Smooth muscle cell (in vitro differentiated cells): Measurements from ENCODE around the gene ASAP3. TPM values are rescaled to one million over a fixed set of nuclear protein-coding genes. Genes with fewer than 3 reads are reported as not detected.

Experiments used
- DNase-seq: peaks from one replicate; lab custom pipeline; 2025; ENCODE audit not compliant: unreplicated experiment; lab: John Stamatoyannopoulos, UW
- H2AFZ ChIP-seq: fragments of 200-600 bp; sonication (generic); 2 replicates; pipeline ENCODE4 v1.6.0; 2016; ENCODE audit warnings: antibody characterized with exemption, low read depth, mild to moderate bottlenecking
- H3F3A ChIP-seq: fragments of 200-600 bp; sonication (generic); 2 replicates; pipeline ENCODE4 v1.6.0; 2017; ENCODE audit warnings: antibody characterized with exemption, low read depth
- H3K27ac ChIP-seq: fragments of 200-600 bp; sonication (generic); 2 replicates; pipeline ENCODE4 v1.5.1; 2016; ENCODE audit warnings: low read depth, mild to moderate bottlenecking
- H3K27me3 ChIP-seq: fragments of 200-600 bp; sonication (generic); 2 replicates; pipeline ENCODE4 v1.6.1; 2016; ENCODE audit warnings: low read depth, mild to moderate bottlenecking
- H3K36me3 ChIP-seq: fragments of 200-600 bp; sonication (generic); 2 replicates; pipeline ENCODE4 v1.5.1; 2016; ENCODE audit warnings: low read depth
- H3K4me1 ChIP-seq: fragments of 200-600 bp; sonication (generic); 2 replicates; pipeline ENCODE4 v1.5.1; 2016; ENCODE audit warnings: low read depth
- H3K4me2 ChIP-seq: fragments of 200-600 bp; sonication (generic); 2 replicates; pipeline ENCODE4 v1.6.0; 2016; ENCODE audit warnings: mild to moderate bottlenecking
- H3K4me3 ChIP-seq: fragments of 200-600 bp; sonication (generic); 2 replicates; pipeline ENCODE4 v1.5.1; 2016; ENCODE audit warnings: mild to moderate bottlenecking
- H3K79me2 ChIP-seq: fragments of 200-600 bp; sonication (generic); 2 replicates; pipeline ENCODE4 v1.6.0; 2016; ENCODE audit warnings: low read depth, mild to moderate bottlenecking
- H3K9ac ChIP-seq: fragments of 200-600 bp; sonication (generic); 2 replicates; pipeline ENCODE4 v1.6.0; 2016; ENCODE audit warnings: low read depth
- H3K9me3 ChIP-seq: fragments of 200-600 bp; sonication (generic); replicated peaks from 2 replicates; pipeline ENCODE4 v1.5.1; 2016; ENCODE audit warnings: low read depth
- H4K20me1 ChIP-seq: fragments of 200-600 bp; sonication (generic); 2 replicates; pipeline ENCODE4 v1.6.0; 2016; ENCODE audit warnings: low read depth
- WGBS: methylation state at CpG from one replicate; pipeline ENCODE4 v1.1.7; 2016; ENCODE audit warnings: low lambda C conversion rate; 5-methylcytosine and 5-hydroxymethylcytosine counted together
- polyA plus RNA-seq: library from polyadenylated mRNA; unstranded; fragments of >200 nt; fragmentation: Nextera tagmentation; extraction: Ambion mirVana; gene quantifications from 2 replicates; pipeline ENCODE4 v1.2.1, GENCODE V29; 2016
- total RNA-seq: library from RNA; depleted of rRNA; stranded (reverse); fragments of >200 nt; gene quantifications from 2 replicates; pipeline ENCODE4 v1.2.3, GENCODE V29; 2014
- TF ChIP-seq, protein P1 (sequence below): fragments of 200-600 bp; sonication (generic); IDR thresholded peaks from 2 replicates; pipeline ENCODE4 v1.5.1; 2017; ENCODE audit warnings: borderline replicate concordance, mild to moderate bottlenecking, antibody characterized with exemption; ENCODE audit not compliant: insufficient read depth, poor library complexity, severe bottlenecking

The ASAP3 gene
- total and polyA plus RNA-seq, 2 experiments from 2014 or later, result 16.3 to 28.9 TPM

GRCh38 chr1:23417570-23417969, 66.4 kb downstream of the ASAP3 start:
- Histone ChIP-seq H3K27ac (no peak overlapping the region), H2AFZ (no peak overlapping the region), H4K20me1 (no peaks in the 10 kb centered on the region), H3K79me2 (no peaks in the 10 kb centered on the region), H3K4me3 (no peak overlapping the region), H3K4me2 (no peak overlapping the region), H3K36me3 (no peaks in the 10 kb centered on the region), H3F3A (peaks cover 2% of the 10 kb centered on the region), H3K9me3 (no peaks in the 10 kb centered on the region), H3K9ac (no peak overlapping the region), H3K27me3 (no peaks in the 10 kb centered on the region), H3K4me1 (no peaks in the 10 kb centered on the region)
- DNase-seq, result no peak
- WGBS, result 66% methylated on average over 3 of the region's 3 CpGs
- TF ChIP-seq, protein P1, sequence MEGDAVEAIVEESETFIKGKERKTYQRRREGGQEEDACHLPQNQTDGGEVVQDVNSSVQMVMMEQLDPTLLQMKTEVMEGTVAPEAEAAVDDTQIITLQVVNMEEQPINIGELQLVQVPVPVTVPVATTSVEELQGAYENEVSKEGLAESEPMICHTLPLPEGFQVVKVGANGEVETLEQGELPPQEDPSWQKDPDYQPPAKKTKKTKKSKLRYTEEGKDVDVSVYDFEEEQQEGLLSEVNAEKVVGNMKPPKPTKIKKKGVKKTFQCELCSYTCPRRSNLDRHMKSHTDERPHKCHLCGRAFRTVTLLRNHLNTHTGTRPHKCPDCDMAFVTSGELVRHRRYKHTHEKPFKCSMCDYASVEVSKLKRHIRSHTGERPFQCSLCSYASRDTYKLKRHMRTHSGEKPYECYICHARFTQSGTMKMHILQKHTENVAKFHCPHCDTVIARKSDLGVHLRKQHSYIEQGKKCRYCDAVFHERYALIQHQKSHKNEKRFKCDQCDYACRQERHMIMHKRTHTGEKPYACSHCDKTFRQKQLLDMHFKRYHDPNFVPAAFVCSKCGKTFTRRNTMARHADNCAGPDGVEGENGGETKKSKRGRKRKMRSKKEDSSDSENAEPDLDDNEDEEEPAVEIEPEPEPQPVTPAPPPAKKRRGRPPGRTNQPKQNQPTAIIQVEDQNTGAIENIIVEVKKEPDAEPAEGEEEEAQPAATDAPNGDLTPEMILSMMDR, result no peak

DNA sequence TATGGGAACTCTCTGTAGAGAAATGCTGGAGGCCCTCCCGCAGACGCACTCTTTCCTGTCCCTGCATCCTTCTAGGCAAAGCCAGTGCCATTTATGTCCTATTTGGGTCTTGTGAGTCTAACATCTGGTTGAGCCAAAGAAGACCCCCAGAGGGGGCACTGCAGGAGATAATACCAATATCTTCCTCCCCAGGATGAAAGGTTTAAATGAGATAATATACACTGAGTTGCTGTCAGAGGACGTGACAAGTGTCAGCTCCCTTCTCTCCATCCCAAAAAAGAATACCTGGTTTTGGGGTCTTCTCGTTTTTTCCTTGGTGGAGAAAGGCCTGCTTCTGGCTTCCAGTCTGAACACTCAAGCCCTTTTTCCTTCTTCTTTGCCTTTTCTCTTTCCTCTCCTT, 67.0 kb downstream of the ASAP3 start:
- Histone ChIP-seq H3K4me1 (no peaks in the 10 kb centered on the region), H3K9ac (no peak overlapping the region), H3F3A (peaks cover 4% of the 10 kb centered on the region), H3K27ac (no peak overlapping the region), H3K9me3 (no peaks in the 10 kb centered on the region), H4K20me1 (no peaks in the 10 kb centered on the region), H3K4me2 (no peak overlapping the region), H3K36me3 (no peaks in the 10 kb centered on the region), H3K27me3 (no peaks in the 10 kb centered on the region), H2AFZ (no peak overlapping the region), H3K79me2 (no peaks in the 10 kb centered on the region), H3K4me3 (no peak overlapping the region)
- TF ChIP-seq, protein P1, result no peak
- 89% methylated on average over 4 of the region's 4 CpGs for WGBS
- no peak for DNase-seq

DNA sequence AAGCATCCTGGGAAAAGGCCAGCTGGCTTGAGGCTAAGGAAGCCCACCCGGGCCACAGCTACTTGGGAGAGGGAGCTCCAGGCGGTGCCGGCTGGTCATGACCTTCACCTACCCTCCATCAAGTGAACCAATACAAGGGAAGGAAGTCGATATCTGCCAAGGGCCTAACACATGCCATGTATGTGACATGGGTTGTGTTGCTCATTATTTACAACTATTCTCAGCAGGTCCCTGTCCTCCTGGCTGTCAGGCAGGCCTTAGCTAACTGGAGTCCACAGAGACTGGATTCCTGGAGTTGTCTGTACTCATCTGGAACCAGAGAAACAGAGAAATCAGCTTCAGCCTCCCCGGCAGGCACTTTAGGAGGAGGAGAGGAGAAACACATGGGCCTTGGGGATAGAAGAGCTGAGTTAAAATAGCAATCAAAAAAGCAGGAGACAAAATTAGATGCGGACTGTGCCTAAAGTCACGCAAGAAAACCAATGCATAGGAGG, 75.1 kb downstream of the ASAP3 start:
- no peaks in the 10 kb centered on the region for H3K4me1 ChIP-seq
- TF ChIP-seq, protein P1, result no peak
- no peaks in the 10 kb centered on the region for H3K27me3 ChIP-seq
- WGBS, result 92% methylated on average over 7 of the region's 7 CpGs
- H3K9ac ChIP-seq, result no peak overlapping the region
- DNase-seq, result no peak
- H2AFZ ChIP-seq, result no peak overlapping the region
- no peaks in the 10 kb centered on the region for H3K36me3 ChIP-seq
- no peaks in the 10 kb centered on the region for H4K20me1 ChIP-seq
- no peak overlapping the region for H3K4me3 ChIP-seq
- H3K4me2 ChIP-seq, result no peak overlapping the region
- H3K79me2 ChIP-seq, result no peaks in the 10 kb centered on the region
- no peaks in the 10 kb centered on the region for H3K9me3 ChIP-seq
- peaks cover 26% of the 10 kb centered on the region for H3F3A ChIP-seq
- H3K27ac ChIP-seq, result no peak overlapping the region

GRCh38 chr1:23407016-23407630, 76.9 kb downstream of the ASAP3 start:
- no peak overlapping the region for H3K9ac ChIP-seq
- 76% methylated on average over 8 of the region's 8 CpGs for whole genome bisulfite sequencing
- no peaks in the 10 kb centered on the region for H3K27me3 ChIP-seq
- no peak overlapping the region for H2AFZ ChIP-seq
- H3K4me2 ChIP-seq, result no peak overlapping the region
- H3K9me3 ChIP-seq, result no peaks in the 10 kb centered on the region
- no peak for DNase-seq
- TF ChIP-seq, protein P1, result no peak
- peaks cover 7% of the 10 kb centered on the region for H3K4me1 ChIP-seq
- no peaks in the 10 kb centered on the region for H4K20me1 ChIP-seq
- H3K4me3 ChIP-seq, result no peak overlapping the region
- no peaks in the 10 kb centered on the region for H3K36me3 ChIP-seq
- peaks cover 35% of the 10 kb centered on the region for H3F3A ChIP-seq
- no peak overlapping the region for H3K27ac ChIP-seq
- no peaks in the 10 kb centered on the region for H3K79me2 ChIP-seq
